GM19239 (cell line): Measurements from ENCODE around the gene IRS1.
A peak's percentile ranks its signal among the peaks of the same experiment; 100 is the strongest.

Source experiments
- DNase-seq: peaks from one replicate; pipeline ENCODE4 v3.0.0; 2011; ENCODE audit warnings: low spot score; ENCODE audit not compliant: insufficient read length
- FAIRE-seq: peaks from 2 replicates; lab custom pipeline; 2011; peaks lifted over from hg19 to GRCh38; lab: Jason Lieb, UNC

The IRS1 gene

GRCh38 chr2:226825056-226825455 lies 25.4 kb upstream of the IRS1 start:
- DNase-seq (no peak), FAIRE-seq (no peak)

GRCh38 chr2:226818930-226819329 lies 19.3 kb upstream of the IRS1 start:
- peak; percentile 64 for FAIRE-seq
- DNase-seq: no peak

DNA sequence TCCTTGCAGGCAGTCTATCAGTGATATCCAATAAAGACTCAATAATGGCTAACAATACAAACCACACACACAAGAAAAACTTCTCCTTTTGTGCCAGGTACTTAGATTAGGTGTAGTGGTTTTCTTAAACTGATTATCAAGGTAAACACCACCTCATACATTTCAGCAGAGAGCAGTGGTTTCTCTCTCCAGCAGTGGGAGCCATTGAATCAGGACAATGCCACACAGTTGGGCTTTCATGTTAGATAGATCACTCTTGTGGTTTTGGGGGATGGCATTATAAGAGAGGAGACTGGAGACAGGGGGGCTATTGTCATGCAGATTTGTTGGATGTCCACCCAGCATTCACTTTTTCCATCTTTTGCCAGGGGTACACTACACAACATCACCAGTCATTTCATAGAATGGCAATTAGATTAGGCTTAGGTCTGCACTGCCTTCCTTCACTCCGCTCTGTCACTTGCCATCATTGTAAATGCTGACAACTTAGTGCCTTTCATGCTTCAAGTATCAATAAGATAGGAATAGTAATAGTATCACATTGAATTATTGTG lies 13.6 kb upstream of the IRS1 start:
- no peak for FAIRE-seq

GRCh38 chr2:226803410-226803809 lies 3.8 kb upstream of the IRS1 start:
- no peak for DNase-seq
- no peak for FAIRE-seq

More for the DNA sequence above, 13.6 kb upstream of the IRS1 start:
- no peak for DNase-seq

GRCh38 chr2:226802573-226802972 lies 3.0 kb upstream of the IRS1 start:
- DNase-seq: no peak
- FAIRE-seq: peak; percentile 95

GRCh38 chr2:226800941-226801784 lies 1.5 kb upstream of the IRS1 start:
- peak; percentile 81 for DNase-seq
- peak; percentile 99 for FAIRE-seq

GRCh38 chr2:226799976-226800940 lies 638 bp upstream of the IRS1 start:
- FAIRE-seq (no peak), DNase-seq (no peak)

- FAIRE-seq (peak; percentile 28), DNase-seq (peak; percentile 70)
Measured at GRCh38 chr2:226798422-226799210, 1.0 kb downstream of the IRS1 start.

DNA sequence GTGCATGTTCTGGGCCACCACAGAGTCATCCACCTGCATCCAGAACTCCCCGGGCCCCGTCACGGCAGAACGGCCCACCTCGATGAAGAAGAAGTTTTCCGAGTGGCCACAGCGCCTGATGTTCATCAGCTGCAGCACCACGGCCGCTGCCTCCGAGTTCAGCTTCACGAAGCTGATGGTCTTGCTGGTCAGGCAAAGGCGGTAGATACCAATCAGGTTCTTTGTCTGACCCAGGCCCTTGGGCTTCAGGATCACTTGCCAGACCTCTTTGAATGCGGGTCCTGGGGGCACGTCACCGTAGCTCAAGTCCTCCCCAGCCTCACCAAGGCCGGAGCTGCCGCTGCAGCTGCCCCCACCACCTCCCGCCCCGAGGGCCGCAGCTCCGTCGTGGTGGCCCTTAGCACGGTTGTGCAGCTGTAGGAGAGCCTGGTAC lies 1.6 kb downstream of the IRS1 start:
- no peak for DNase-seq
- FAIRE-seq: no peak

DNA sequence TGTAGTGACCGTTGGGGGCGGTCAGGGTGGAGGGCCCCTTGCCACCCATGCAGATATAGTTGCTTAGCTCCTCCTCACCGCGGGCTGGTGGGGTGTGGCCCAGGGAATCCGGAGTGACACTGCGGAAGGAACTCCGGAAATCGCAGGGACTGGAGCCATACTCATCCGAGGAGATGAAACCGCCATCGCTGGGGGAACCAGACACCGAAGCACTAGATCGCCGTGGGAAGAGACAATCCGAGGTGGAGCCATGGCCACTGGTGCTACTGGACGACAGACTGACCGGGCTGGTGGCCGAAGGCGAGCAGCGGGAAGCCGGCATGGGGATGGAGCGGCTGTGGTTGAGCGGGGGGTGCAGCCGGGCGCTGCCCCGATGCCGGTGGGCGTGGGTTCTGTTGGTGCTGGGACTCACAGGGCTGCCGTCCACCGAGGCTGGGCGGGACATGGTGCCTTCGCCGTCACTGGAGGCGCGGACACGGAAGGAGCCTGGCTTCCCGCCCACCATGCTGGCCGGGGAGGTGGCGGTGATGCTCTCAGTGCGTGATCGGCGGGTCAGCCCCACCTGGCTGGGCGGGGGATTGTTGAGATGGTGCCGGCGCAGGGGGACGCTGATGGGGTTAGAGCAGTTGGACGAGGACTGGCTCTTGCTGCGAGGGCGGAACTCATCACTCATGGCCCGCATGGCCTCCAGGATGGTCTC lies 2.2 kb downstream of the IRS1 start:
- DNase-seq (no peak), FAIRE-seq (no peak)

DNA sequence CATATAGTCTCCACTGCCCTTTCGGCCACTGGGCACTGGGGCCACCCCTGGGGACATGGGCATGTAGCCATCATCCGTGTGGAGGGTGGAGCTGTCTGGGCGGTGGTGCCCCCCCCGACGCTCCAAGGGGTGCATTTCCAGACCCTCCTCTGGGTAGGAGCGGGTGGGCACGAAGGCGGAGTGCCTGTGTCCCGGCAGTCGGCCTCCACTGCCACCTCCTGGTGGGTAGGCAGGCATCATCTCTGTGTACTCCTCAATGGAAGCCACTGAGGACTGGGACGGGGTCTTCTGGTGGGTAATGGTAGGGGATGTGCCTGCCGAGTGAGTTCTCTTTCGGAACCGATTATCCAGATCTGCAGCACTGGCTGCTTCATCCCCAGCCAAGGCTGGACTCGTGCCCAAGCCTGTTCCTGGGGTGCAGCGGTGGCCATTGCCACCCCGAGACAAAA lies 2.8 kb downstream of the IRS1 start:
- FAIRE-seq: no peak

GRCh38 chr2:226796012-226796839 lies 3.4 kb downstream of the IRS1 start:
- FAIRE-seq: no peak
- no peak for DNase-seq

More for the DNA sequence above, 2.8 kb downstream of the IRS1 start:
- DNase-seq: no peak

- DNase-seq (no peak), FAIRE-seq (no peak)
Measured at GRCh38 chr2:226795281-226796011, 4.2 kb downstream of the IRS1 start.

DNA sequence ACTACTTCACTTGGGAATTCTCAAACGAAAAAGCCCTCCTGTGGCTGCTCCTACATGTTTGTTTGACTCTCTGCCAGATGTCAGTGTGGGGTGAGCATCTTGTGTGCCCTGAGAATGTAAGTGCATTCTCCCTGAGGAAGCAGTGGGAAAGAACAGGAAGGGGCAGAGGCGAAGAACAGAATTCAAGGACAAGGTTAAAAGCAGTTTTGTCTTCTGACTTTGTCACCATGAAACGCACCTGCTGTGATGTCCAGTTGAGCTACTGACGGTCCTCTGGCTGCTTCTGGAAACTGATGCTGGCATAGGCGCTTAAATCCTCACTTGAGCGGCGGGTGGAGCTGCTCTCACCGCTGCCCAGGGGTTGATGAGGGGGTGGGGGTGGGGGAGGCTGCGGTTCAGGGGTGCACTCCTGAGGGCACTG lies 4.9 kb downstream of the IRS1 start:
- FAIRE-seq: no peak
- DNase-seq: no peak

DNA sequence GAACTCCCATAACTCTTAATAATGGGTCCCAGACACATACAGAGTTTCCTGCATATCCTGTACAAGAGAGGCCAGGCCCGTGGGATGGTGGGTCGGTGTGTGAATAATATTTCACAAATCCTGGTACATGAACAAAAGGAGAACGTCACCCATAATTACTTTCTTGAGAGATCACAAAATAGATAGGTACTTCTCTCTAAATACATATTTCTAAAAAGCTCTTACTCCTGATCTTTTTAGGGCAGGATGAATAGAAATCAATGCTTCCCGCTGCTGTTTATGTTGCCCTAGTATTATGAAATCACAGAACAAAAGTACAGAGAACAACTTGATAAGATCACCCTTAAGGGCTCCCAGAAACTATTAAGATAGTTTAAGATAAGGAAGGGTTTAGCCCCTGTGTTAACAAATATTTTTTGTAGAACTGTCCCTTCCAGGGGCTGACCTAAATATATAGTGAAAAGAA lies 5.4 kb downstream of the IRS1 start:
- DNase-seq (no peak), FAIRE-seq (no peak)

GRCh38 chr2:226793646-226794045 lies 6.0 kb downstream of the IRS1 start:
- DNase-seq (no peak), FAIRE-seq (no peak)

DNA sequence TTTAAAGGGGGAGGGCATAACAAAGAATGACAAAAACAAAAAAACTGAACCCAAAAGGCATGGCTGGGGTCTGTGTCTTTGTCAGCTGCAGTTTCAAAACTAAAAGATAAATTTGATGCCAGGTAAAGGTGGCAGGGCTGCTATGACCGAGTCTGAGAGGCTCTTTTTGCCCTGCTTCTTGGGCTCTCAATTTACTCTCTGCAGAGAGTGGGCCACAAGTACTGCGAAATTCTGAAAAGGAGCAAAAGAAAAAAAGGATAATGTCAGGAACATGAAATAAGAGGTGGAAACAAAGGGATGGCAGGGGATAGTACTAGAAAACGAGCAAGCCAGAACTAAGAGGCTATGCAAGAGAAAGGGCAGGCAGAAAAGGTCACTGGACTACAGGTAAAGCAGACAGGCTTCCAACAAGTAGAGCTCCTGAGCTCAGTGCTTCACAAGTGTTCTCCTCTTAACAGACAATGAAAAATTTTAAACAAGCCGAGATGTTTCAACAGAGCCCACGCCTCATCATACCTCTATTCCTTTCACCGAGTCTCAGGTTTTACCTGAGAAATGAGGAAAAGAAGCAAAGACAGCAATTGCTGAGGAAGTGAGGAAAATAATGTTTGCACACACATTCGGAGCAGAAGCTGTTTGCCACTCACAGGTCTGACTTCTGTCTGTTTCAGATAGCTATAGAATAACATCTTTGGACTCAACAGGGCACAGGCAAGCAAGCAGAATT lies 7.3 kb downstream of the IRS1 start:
- DNase-seq: no peak
- peak; percentile 71 for FAIRE-seq
